BE2C (cell line): ENCODE measurements around the gene AMPH.

ENCODE experiments used
- DNase-seq: peaks from one replicate; pipeline ENCODE4 v3.0.0-alpha.2; 2020
- H3K27me3 ChIP-seq: fragments of 250-450 bp; sonication (Bioruptor Pico); 2 replicates; pipeline ENCODE4 v1.5.1; 2020; ENCODE audit warnings: mild to moderate bottlenecking
- H3K36me3 ChIP-seq: fragments of 250-450 bp; sonication (Bioruptor Pico); 2 replicates; pipeline ENCODE4 v1.5.1; 2020; ENCODE audit warnings: mild to moderate bottlenecking
- H3K4me1 ChIP-seq: fragments of 250-450 bp; sonication (Bioruptor Pico); 2 replicates; pipeline ENCODE4 v1.5.1; 2020
- H3K4me3 ChIP-seq: 2 replicates; pipeline ENCODE4 v1.5.1; 2011; ENCODE audit warnings: low read depth, low read length
- H3K9me3 ChIP-seq: fragments of 250-450 bp; sonication (Bioruptor Pico); 2 replicates; pipeline ENCODE4 v1.5.1; 2020
- TF ChIP-seq, protein P1 (sequence below): IDR thresholded peaks from 2 replicates; pipeline ENCODE4 v1.5.1; 2012; ENCODE audit warnings: mild to moderate bottlenecking, low read depth, low read length

AMPH gene

GRCh38 chr7:38607466-38607865 is 23.7 kb downstream of the AMPH start:
- no peak for DNase-seq
- Histone ChIP-seq H3K36me3 (no peaks in the 10 kb centered on the region), H3K9me3 (no peaks in the 10 kb centered on the region), H3K4me1 (no peaks in the 10 kb centered on the region), H3K27me3 (no peaks in the 10 kb centered on the region; the same call in 1 of the 2 replicates), H3K4me3 (no peak overlapping the region)
- TF ChIP-seq, protein P1, sequence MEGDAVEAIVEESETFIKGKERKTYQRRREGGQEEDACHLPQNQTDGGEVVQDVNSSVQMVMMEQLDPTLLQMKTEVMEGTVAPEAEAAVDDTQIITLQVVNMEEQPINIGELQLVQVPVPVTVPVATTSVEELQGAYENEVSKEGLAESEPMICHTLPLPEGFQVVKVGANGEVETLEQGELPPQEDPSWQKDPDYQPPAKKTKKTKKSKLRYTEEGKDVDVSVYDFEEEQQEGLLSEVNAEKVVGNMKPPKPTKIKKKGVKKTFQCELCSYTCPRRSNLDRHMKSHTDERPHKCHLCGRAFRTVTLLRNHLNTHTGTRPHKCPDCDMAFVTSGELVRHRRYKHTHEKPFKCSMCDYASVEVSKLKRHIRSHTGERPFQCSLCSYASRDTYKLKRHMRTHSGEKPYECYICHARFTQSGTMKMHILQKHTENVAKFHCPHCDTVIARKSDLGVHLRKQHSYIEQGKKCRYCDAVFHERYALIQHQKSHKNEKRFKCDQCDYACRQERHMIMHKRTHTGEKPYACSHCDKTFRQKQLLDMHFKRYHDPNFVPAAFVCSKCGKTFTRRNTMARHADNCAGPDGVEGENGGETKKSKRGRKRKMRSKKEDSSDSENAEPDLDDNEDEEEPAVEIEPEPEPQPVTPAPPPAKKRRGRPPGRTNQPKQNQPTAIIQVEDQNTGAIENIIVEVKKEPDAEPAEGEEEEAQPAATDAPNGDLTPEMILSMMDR = no peak

DNA sequence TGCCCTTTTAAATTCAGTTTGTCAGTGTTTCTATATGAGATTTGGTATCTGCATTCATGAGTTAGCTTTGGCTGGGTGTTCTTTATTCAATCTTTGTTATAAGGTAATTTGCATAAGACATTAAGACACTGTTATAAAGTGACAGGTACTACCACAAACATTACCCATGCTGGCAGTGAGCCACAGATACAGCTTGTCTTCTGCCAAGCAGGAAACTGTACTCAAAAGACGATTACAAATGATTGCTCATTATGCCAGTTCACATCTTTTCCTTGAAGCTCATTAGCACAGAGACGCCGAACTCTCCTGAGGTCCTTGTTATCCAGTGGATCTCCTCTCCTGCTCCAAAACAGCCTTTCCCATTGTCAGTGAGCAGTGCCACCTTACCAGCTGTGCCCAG is 30.4 kb downstream of the AMPH start:
- DNase-seq = no peak
- Histone ChIP-seq H3K36me3 (no peaks in the 10 kb centered on the region), H3K27me3 (no peaks in the 10 kb centered on the region; the same call in none of the 2 replicates), H3K4me1 (no peaks in the 10 kb centered on the region), H3K4me3 (no peak overlapping the region), H3K9me3 (no peaks in the 10 kb centered on the region)
- TF ChIP-seq, protein P1 = no peak

- H3K36me3 ChIP-seq = no peaks in the 10 kb centered on the region
- H3K4me1 ChIP-seq = no peaks in the 10 kb centered on the region
- TF ChIP-seq, protein P1 = no peak
- H3K9me3 ChIP-seq = no peaks in the 10 kb centered on the region
- no peaks in the 10 kb centered on the region for H3K27me3 ChIP-seq
- no peak for DNase-seq
- no peak overlapping the region for H3K4me3 ChIP-seq
Observed at GRCh38 chr7:38594949-38595348, 36.2 kb downstream of the AMPH start.

- Histone ChIP-seq H3K9me3 (no peaks in the 10 kb centered on the region), H3K4me1 (no peaks in the 10 kb centered on the region), H3K4me3 (no peak overlapping the region), H3K27me3 (no peaks in the 10 kb centered on the region), H3K36me3 (no peaks in the 10 kb centered on the region)
- TF ChIP-seq, protein P1 = no peak
- DNase-seq = no peak
Observed at GRCh38 chr7:38592737-38593288, 38.4 kb downstream of the AMPH start.

- Histone ChIP-seq H3K27me3 (no peaks in the 10 kb centered on the region), H3K9me3 (no peaks in the 10 kb centered on the region), H3K4me3 (no peak overlapping the region), H3K4me1 (no peaks in the 10 kb centered on the region), H3K36me3 (no peaks in the 10 kb centered on the region)
- TF ChIP-seq, protein P1 = no peak
- no peak for DNase-seq
Observed at GRCh38 chr7:38585572-38586354, 45.4 kb downstream of the AMPH start.

DNA sequence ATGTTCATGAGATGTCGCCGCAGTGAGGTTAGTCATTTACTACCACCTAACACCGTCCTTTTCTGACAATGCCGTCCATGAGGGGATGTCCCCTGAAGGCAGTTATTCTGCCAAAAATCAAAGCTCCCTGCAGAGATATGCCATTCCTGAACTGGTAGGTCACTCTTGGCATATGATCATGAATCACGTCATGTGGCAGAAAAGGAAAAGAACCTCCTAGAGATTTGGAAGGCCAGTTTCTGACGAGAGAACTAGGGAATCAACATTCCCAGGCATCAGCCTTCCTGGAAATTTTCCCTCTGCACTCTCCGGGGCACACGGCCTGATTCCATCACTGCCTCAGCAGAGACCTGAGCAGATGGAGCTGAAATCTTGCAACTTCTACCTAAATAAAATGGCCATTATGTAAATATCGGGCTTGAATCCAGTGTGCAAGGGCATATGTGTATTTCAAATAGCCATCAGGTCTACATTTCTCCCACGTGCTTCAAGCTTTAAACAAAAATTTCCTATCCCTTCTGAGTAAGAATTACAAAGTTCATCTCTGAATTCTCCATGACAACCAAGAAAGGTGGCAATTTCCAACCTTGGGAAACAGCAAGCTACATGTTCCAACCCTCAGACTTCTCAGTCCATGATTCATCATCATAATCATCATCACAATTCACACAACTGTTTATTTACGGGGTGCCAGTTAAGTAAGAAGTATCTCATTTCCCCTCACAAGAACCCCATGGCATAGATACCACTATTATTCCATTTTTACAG is 46.5 kb downstream of the AMPH start:
- Histone ChIP-seq H3K4me1 (no peaks in the 10 kb centered on the region), H3K27me3 (no peaks in the 10 kb centered on the region), H3K4me3 (no peak overlapping the region), H3K36me3 (no peaks in the 10 kb centered on the region), H3K9me3 (no peaks in the 10 kb centered on the region)
- no peak for DNase-seq
- TF ChIP-seq, protein P1 = no peak
